Activated naive CD4-positive, alpha-beta T cell treated with Interleukin-2 at 50 U/mL for 16 hours (primary cell): ENCODE data around the gene LTBP2.
"Not testable (repeated sequence)": the region's sequence is repeated elsewhere in the genome, so short reads cannot be mapped to it uniquely, and the experiment has no call there.

Experiments used
- DNase-seq: peaks from one replicate; pipeline ENCODE4 v3.0.0-alpha.2; 2020

The LTBP2 gene

DNA sequence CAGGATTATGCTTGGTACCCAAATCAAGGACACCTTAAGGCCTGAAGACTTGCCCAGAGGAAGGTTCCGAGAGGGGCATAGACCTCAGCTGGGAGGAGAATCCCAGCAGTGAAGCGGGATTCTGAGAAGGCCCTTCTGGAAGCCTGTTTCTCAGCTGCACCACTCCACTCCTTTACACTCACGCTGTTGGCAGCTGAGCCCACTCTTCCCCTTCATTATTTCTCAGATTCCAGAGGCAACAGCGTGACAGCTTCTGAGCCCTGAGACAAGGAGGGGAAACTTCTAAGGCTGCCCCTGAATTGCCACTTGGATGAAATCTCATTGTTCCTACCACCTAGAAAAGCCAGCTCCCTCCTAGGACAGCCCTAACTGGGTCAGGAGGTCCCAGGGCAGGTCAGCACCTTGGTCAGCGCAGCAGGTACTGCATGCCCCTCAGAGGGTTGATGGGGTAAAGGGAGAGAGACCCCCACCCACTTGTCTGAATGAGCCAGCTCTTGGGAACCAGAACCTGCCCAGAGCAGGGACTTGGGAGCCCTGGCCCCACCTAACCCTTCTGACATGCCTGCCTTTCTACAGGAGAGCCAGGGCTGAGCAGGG lies 64.6 kb downstream of the LTBP2 start:
- no peak for DNase-seq

DNA sequence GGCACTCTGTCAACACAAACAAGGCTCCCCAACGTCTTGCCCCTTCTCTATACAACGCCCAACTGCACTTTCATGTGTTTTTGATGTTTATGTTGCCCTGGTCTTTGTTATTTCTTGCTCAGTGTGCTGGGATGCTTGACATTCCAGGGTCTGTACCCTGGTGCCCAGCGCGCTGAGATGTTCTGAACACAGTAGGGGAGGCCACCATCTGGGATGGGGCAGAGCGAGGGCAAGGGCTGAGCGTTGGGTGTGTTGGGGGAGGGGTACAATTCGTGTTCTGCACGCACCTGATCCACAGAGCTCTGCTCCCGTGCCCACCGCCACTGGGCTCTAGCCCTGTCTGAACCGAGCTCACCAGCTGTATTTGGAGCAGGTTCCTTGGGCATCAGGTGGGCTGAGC lies 65.6 kb downstream of the LTBP2 start:
- DNase-seq: no peak

- DNase-seq: no peak
Measured at GRCh38 chr14:74545386-74545785, 66.7 kb downstream of the LTBP2 start.

DNA sequence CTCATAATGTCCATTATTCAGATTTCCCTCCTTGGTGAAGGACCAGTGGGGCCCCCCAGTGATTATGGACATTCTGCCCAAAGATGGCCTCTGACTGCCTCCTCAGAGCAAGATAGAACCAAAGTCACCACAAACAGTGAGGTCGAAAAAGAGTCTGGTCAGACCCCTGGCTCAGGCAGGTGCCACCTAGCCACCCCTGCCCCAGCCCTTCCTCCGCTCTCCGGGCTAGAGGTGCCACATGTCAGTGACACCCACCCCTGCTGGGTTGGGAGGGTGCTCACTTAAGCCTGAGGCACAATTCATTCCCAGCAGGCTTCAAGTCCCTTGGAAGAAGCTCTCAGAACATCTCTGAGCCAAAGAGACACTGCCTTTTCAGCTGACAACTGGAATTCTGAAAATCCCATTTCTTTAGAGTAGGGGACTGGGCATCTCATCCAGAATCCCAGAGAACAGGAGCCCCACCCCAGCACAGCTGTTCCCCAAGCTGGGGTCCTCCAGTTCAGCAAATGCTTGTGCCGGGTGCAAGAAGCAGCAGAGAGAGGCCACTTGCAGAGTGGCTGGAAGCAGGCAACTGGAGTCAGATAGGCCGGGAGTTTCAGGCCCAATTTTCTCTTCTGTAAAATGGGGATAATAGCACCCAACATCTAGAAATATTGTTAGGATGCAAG lies 68.1 kb downstream of the LTBP2 start:
- no peak for DNase-seq

- DNase-seq: no peak
Measured at GRCh38 chr14:74542056-74542685, 69.9 kb downstream of the LTBP2 start.

GRCh38 chr14:74541225-74541624 lies 70.8 kb downstream of the LTBP2 start:
- no peak for DNase-seq

GRCh38 chr14:74539503-74539902 lies 72.5 kb downstream of the LTBP2 start:
- DNase-seq: no peak

DNA sequence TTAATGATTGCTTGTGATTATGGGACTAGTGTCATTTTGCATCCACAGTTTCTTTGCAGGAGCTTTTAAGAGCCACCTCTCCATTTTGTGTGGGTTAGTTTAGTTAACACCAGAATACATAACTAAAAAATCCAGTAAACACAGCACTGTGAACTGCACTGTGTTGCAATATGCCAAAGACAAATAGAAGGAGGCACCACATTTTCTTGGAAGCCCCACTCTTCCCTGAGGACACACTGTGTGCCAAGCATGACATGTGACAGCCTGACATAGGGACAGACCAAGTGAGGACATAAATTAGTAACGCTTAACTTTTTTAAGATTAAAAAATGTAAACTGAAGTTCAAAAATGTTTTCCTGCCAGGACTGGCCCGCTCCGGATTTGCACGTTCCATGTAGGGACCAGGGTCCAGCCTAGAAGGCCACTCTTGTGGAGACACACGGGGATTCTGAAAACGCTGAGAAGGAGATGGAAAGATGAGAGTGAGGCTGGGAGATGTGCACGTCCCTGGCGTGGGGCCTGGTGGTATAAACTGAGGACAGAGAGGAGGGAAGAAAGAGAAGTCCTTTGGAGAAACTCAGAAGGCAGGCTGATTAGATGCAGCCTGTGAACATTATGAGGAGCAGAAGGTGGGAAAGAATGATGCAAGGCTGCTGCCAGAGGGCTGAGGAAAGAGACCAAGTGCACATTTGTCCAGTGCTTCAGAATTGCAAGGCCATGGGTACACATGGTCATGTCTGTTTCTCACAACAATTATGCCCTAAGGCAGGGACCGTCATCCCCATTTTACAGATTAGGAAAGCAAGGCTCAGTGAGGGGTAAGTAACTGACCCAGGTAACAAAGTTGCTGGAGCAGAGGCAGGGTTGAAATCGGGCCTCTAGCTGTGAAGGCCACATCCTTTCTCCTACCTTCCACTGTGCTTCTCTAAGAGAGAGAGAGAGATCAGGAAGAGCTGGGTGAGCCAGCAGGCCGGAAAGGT lies 73.3 kb downstream of the LTBP2 start:
- no peak for DNase-seq

DNA sequence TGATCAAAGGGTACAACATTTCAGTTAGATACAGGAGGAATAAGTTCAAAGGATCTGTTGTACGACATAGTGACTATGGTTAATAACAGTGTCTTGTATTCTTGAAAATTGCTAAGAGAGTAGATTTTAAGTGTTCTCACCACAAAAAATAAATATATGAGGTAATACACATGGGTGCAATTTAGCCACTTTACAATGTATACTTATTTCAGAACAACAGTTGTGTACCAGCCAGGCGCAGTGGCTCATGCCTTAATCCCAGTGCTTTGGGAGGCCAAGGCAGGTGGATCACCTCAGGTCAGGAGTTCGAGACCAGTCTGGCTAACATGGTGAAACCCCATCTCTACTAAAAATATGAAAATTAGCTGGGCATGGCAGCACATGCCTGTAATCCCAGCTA lies 75.7 kb downstream of the LTBP2 start:
- not testable (repeated sequence) for DNase-seq

DNA sequence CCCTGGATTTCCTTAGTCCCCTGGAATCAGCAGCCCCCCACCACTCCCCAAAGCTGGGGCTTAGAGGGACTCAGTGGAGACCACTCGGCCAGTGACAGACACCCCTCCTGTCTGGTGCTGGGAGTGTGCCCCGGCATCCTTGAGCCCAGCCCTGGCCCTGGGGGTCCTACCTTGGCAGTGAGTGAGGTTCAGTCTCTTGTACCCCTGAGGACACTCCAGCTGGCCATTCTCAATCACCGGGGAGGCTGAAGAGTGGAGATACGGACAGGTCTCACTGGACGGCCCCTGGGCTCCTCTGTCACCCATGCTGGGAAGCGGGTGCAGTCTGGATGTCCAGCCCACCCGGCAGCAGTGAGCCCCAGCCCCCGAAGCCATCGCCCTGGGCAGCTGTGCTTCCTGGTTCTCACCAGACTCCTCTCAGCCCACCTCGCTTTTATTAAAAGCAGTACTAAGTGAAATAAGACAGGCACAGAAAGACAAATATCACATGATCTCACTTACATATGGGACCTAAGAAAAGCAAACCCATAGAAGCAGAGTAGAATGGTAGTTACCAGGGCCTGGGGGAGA lies 76.2 kb downstream of the LTBP2 start:
- DNase-seq: no peak

DNA sequence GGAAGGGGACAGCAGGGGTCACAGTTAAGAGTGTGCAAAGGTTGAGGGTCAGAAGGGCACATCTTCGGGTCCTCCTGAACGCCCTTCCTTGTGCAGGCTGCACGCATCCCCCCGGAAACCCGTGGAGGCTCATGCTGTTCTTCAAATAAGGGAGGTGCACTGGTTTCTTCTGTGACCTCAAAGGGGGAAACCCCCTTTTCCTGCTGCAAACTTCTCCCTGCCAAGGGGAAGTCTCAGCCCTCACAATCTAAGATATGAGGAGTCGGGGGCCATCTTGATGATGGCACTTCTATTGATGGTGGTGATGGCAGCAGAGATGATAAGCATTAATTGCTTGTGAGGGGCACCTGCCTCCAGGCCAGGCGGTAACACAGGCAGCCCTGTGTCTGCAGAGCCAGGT lies 78.5 kb downstream of the LTBP2 start:
- no peak for DNase-seq

DNA sequence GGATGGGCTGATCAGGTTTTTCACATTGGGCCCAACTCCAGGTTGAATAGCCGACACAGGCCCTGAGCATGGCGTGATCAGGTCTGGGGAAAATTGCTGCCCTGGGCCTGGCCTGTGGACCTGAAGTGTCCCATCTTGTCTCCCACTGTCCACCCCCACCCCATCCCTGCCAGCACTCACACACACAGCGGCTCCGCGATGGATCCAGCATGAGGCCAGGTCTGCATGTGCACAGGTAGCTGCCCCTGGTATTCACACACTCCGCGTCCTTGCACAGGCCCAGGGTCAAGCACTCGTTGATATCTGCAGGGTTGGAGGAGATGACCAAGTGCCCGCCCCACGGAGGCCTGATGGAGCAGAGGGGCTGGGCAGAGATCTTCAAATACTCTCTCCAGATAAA lies 79.8 kb downstream of the LTBP2 start:
- DNase-seq: no peak

DNA sequence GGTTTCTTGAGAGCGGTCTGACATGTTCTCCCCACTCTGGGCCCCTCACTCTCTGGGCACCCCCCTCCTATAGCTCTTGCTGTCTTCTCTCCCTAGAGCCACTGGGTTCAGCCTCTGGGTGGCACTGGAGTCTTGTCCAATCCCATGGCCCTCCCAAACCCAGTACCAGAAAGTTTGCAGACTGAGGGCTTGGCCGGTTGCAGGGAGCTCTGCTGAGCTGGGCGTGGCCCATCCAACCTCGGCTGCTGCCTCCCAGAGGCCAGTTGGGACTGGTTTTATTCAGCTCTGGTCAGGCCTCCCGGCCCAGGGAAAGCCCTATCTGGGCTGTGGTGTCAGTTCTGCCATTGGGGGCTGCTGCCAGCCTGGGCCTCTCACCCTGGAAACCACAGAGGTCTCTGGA lies 80.6 kb downstream of the LTBP2 start:
- no peak for DNase-seq

GRCh38 chr14:74531006-74531405 lies 81.0 kb downstream of the LTBP2 start:
- no peak for DNase-seq

- no peak for DNase-seq
Measured at GRCh38 chr14:74528886-74529285, 83.2 kb downstream of the LTBP2 start.

DNA sequence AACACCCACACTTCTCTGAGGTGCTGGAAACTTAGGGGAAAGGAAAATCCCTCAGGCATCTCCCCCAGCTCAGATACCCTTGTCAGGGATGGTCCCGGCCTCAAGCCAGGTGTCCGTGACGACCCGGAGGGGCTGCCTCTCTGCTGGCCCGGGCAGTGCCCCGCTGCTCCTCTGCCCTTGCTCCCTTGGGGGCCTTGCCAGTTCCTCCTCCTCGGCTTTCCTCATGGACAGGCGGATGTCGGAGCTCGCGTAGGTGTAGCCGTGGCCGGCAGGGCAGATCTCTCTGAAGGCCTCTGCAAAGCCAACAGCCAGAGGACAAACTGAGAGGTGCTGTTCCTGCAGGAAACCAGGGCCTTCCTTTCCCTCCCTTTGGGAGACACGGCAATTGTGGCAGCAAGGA lies 83.6 kb downstream of the LTBP2 start:
- no peak for DNase-seq

GRCh38 chr14:74527736-74528280 lies 84.2 kb downstream of the LTBP2 start:
- DNase-seq: no peak

- no peak for DNase-seq
Measured at GRCh38 chr14:74526854-74527585, 85.0 kb downstream of the LTBP2 start.

DNA sequence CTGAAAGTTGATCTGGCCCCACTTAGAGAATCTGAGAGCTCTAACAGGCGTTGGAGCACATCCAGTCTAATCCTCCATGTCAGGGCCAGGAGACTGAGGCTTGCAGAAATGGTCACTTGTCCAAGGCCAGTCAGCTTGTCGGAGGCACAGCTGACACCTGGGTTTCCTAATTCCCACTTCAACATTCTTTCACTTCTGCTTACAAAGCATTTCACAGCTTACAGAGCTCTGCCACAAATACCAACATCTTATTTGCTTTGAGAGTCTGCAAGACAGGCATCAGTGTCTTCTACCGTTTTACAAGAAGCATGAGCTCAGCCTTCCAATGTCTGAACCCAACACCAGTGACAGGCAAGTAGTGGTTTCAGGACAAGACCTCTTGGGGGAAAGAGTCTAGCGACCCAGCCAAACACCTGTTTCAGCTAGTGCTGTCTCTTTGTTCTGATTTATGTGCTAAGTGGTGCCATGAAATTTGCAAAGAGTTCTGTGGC lies 86.6 kb downstream of the LTBP2 start:
- no peak for DNase-seq

DNA sequence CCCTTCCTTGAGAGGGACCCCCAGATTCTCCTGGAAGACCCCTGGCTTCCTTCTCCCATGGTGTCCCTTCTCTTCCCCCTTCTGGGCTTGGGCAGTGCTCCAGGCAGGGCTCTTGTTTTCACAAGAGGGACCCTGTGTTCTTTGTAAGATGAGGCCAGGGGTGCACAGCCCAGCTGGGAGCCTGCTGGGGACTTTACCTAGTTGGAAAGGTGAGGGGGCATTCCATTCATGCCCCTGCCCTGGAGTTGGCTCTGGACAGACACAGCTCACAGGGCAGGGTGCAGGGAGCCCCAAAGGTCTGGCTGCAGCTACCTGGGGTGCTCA lies 87.3 kb downstream of the LTBP2 start:
- no peak for DNase-seq

GRCh38 chr14:74524076-74524811 lies 87.8 kb downstream of the LTBP2 start:
- DNase-seq: no peak
